GM23338 (cell line): ENCODE results near the gene ALDH16A1. TPM values are rescaled to one million over a fixed set of nuclear protein-coding genes. Genes with fewer than 3 reads are reported as not detected.
A peak's percentile ranks its signal among the peaks of the same experiment; 100 is the strongest.

Experiments used
- ATAC-seq: fragments of 200-7000 bp; cut with Tn5 transposase; 3 replicates; pipeline ENCODE4 v1.9.1; 2020
- DNase-seq: peaks from one replicate; pipeline ENCODE4 v3.0.0-alpha.2; 2015; ENCODE audit warnings: low spot score
- H2AFZ ChIP-seq: fragments of 200-600 bp; sonication (generic); 2 replicates; pipeline ENCODE4 v1.8.0; 2016; ENCODE audit warnings: antibody characterized with exemption, mild to moderate bottlenecking, moderate library complexity
- H3F3A ChIP-seq: fragments of 200-600 bp; sonication (generic); replicated peaks from 2 replicates; pipeline ENCODE4 v1.8.0; 2017; ENCODE audit warnings: antibody characterized with exemption, mixed run types, low read depth
- H3K27ac ChIP-seq: fragments of 200-600 bp; sonication (generic); 2 replicates; pipeline ENCODE4 v1.6.1; 2016; ENCODE audit warnings: low read depth
- H3K27me3 ChIP-seq: fragments of 200-600 bp; sonication (generic); 2 replicates; pipeline ENCODE4 v1.8.0; 2016; ENCODE audit warnings: mild to moderate bottlenecking, mixed run types, moderate library complexity; ENCODE audit not compliant: insufficient read depth
- H3K36me3 ChIP-seq: fragments of 200-600 bp; sonication (generic); 2 replicates; pipeline ENCODE4 v1.8.0; 2016; ENCODE audit warnings: mild to moderate bottlenecking; ENCODE audit not compliant: insufficient read depth
- H3K4me1 ChIP-seq: fragments of 200-600 bp; sonication (generic); 2 replicates; pipeline ENCODE4 v1.8.0; 2016; ENCODE audit warnings: mild to moderate bottlenecking, moderate library complexity; ENCODE audit not compliant: insufficient read depth
- H3K4me2 ChIP-seq: fragments of 200-600 bp; sonication (generic); 2 replicates; pipeline ENCODE4 v1.7.1; 2017; ENCODE audit warnings: mixed run types
- H3K4me3 ChIP-seq: fragments of 200-600 bp; sonication (generic); 2 replicates; pipeline ENCODE4 v1.6.1; 2016; ENCODE audit warnings: mixed run types
- H3K79me2 ChIP-seq: fragments of 200-600 bp; sonication (generic); replicated peaks from 2 replicates; pipeline ENCODE4 v1.8.0; 2017; ENCODE audit warnings: mild to moderate bottlenecking; ENCODE audit not compliant: insufficient read depth
- H3K9me2 ChIP-seq: fragments of 200-600 bp; sonication (generic); 2 replicates; pipeline ENCODE4 v1.8.0; 2017; ENCODE audit not compliant: insufficient read depth
- H4K20me1 ChIP-seq: fragments of 200-600 bp; sonication (generic); replicated peaks from 2 replicates; pipeline ENCODE4 v1.8.0; 2017; ENCODE audit warnings: mild to moderate bottlenecking; ENCODE audit not compliant: insufficient read depth
- H3K27ac Mint-ChIP-seq: 2 replicates; pipeline ENCODE4 v1.8.0; 2020; ENCODE audit warnings: inconsistent platforms, mild to moderate bottlenecking, moderate library complexity, mixed read lengths
- H3K27me3 Mint-ChIP-seq: 3 replicates; pipeline ENCODE4 v1.8.0; 2022; ENCODE audit warnings: low read depth, mild to moderate bottlenecking, moderate library complexity, mixed read lengths, inconsistent platforms; ENCODE audit not compliant: insufficient read depth, poor library complexity
- H3K36me3 Mint-ChIP-seq: 3 replicates; pipeline ENCODE4 v1.8.0; 2021; ENCODE audit warnings: low read depth, mild to moderate bottlenecking, inconsistent platforms, moderate library complexity, mixed read lengths
- H3K4me1 Mint-ChIP-seq: 3 replicates; pipeline ENCODE4 v1.8.0; 2020; ENCODE audit warnings: mild to moderate bottlenecking, inconsistent platforms, mixed read lengths
- H3K4me3 Mint-ChIP-seq: 3 replicates; pipeline ENCODE4 v1.8.0; 2021; ENCODE audit warnings: moderate library complexity, mild to moderate bottlenecking, inconsistent platforms, mixed read lengths
- H3K9me3 Mint-ChIP-seq: 3 replicates; pipeline ENCODE4 v1.8.0; 2020; ENCODE audit warnings: moderate library complexity, mild to moderate bottlenecking, inconsistent platforms, mixed read lengths
- CTCF ChIP-seq, 2 experiments: fragments of 200-600 bp in 1 of 2; sonication (generic) in 1 of 2; conservative IDR thresholded peaks; 2 replicates each; pipeline versions ENCODE4 v1.5.1 to v1.6.1; 2016 to 2017; ENCODE audit warnings: antibody characterized with exemption in 2 of 2, low read depth in 2 of 2, mild to moderate bottlenecking in 2 of 2, moderate library complexity in 1 of 2
- EZH2 ChIP-seq: fragments of 200-600 bp; sonication (generic); IDR thresholded peaks from one replicate; pipeline ENCODE4 v1.8.0; 2017; ENCODE audit warnings: antibody characterized with exemption, mild to moderate bottlenecking, low read depth; ENCODE audit not compliant: unreplicated experiment
- EZH2phosphoT487 ChIP-seq: fragments of 200-600 bp; sonication (generic); IDR thresholded peaks from one replicate; pipeline ENCODE4 v1.8.1; 2018; ENCODE audit warnings: antibody characterized with exemption; ENCODE audit not compliant: unreplicated experiment
- JUNB ChIP-seq: IDR thresholded peaks from one replicate; pipeline ENCODE4 v1.6.1; 2016; ENCODE audit warnings: antibody characterized with exemption; ENCODE audit not compliant: unreplicated experiment
- NANOG ChIP-seq: IDR thresholded peaks from 2 replicates; pipeline ENCODE4 v1.6.1; 2016; ENCODE audit warnings: antibody characterized with exemption, borderline replicate concordance
- POLR2AphosphoS5 ChIP-seq: IDR thresholded peaks from 2 replicates; pipeline ENCODE4 v1.6.1; 2016; ENCODE audit warnings: antibody characterized with exemption, low read depth
- STAT1 ChIP-seq: IDR thresholded peaks from one replicate; pipeline ENCODE4 v1.6.1; 2016; ENCODE audit warnings: antibody characterized with exemption; ENCODE audit not compliant: unreplicated experiment
- polyA plus RNA-seq: library from polyadenylated mRNA; unstranded; fragments of >200 nt; fragmentation: Nextera tagmentation; extraction: Ambion mirVana; gene quantifications from 2 replicates; pipeline ENCODE4 v1.2.1, GENCODE V29; 2016
- total RNA-seq: library from RNA; depleted of rRNA; stranded (reverse); fragments of >200 nt; shearing (Covaris generic); gene quantifications from 2 replicates; pipeline ENCODE4 v1.2.3, GENCODE V29; 2014
- TF ChIP-seq, protein P1 (sequence below): IDR thresholded peaks from one replicate; pipeline ENCODE4 v1.6.1; 2018; ENCODE audit warnings: antibody characterized with exemption; ENCODE audit not compliant: unreplicated experiment

The ALDH16A1 gene
- total and polyA plus RNA-seq, 2 experiments from 2014 or later, result 16.8 to 57.3 TPM

GRCh38 chr19:49433240-49433901, 19.7 kb upstream of the ALDH16A1 start:
- no peak overlapping the region for H3K27ac ChIP-seq
- peak overlapping the region; percentile 72 for H3K4me3 ChIP-seq
- no peak for ATAC-seq
- peaks cover 67% of the 10 kb centered on the region for H3K27me3 Mint-ChIP-seq
- no peak for DNase-seq
- peaks cover 32% of the 10 kb centered on the region for H3K4me1 ChIP-seq
- H3K9me3 Mint-ChIP-seq, result peaks cover 13% of the 10 kb centered on the region
- H3K36me3 Mint-ChIP-seq, result peaks cover 5% of the 10 kb centered on the region
- peak overlapping the region; percentile 72 for H3K4me3 Mint-ChIP-seq
- no peaks in the 10 kb centered on the region for H4K20me1 ChIP-seq
- H3K79me2 ChIP-seq, result no peaks in the 10 kb centered on the region
- H2AFZ ChIP-seq, result peak overlapping the region; percentile 59; the same call in 1 of the 2 replicates
- peaks cover 73% of the 10 kb centered on the region for H3K27me3 ChIP-seq
- no peak for TF ChIP-seq STAT1
- peak; percentile 42 for TF ChIP-seq EZH2
- TF ChIP-seq JUNB, result no peak
- H3K27ac Mint-ChIP-seq, result no peak overlapping the region
- H3F3A ChIP-seq, result peaks cover 37% of the 10 kb centered on the region
- H3K9me2 ChIP-seq, result no peaks in the 10 kb centered on the region
- H3K4me1 Mint-ChIP-seq, result peaks cover 45% of the 10 kb centered on the region
- H3K36me3 ChIP-seq, result no peaks in the 10 kb centered on the region
- H3K4me2 ChIP-seq, result peak overlapping the region; percentile 86

DNA sequence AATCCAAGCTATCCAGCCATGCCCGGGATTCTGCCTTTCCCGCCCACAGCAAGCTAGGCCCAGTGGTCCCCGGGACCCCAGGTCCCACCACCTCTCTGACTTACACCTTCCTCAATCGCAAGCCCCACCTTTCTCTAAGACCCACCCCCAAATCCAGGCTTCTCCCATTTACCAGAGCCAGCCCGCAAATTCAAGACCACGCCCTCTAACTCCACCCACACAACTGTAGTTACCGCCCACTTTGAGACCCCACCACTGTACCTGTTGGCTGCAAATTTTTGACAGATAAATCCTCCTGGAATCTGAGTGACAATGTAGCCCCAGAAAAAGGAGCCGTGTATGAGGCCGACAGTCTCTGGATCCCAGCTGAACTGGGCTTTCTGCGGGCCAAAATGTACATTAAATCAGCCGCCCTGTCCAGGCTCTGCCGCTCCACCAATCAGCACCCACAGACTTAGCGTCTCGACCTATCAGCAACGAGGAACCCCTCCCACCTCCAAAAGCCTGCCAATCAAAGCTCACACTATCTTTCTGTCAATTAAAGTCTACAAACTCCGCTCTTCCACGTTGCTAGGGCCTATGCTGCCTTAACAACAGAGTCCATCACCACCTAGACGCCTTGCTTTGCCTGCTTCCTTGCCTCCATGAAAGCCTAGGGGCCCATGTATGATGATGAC, 18.0 kb upstream of the ALDH16A1 start:
- H4K20me1 ChIP-seq, result no peaks in the 10 kb centered on the region
- H3K9me3 Mint-ChIP-seq, result peaks cover 13% of the 10 kb centered on the region
- no peaks in the 10 kb centered on the region for H3K9me2 ChIP-seq
- H3K4me1 ChIP-seq, result peaks cover 24% of the 10 kb centered on the region
- H3K79me2 ChIP-seq, result no peaks in the 10 kb centered on the region
- H3K27ac Mint-ChIP-seq, result no peak overlapping the region
- ATAC-seq, result peak; percentile 7
- TF ChIP-seq NANOG, result no peak
- no peak for TF ChIP-seq EZH2phosphoT487
- H3K27me3 ChIP-seq, result peaks cover 76% of the 10 kb centered on the region
- no peak overlapping the region for H2AFZ ChIP-seq
- H3K4me3 Mint-ChIP-seq, result no peak overlapping the region; the same call in 2 of the 3 replicates
- H3K4me1 Mint-ChIP-seq, result peaks cover 35% of the 10 kb centered on the region
- H3K27ac ChIP-seq, result no peak overlapping the region
- peaks cover 5% of the 10 kb centered on the region for H3K36me3 Mint-ChIP-seq
- H3K4me3 ChIP-seq, result no peak overlapping the region
- DNase-seq, result no peak
- no peaks in the 10 kb centered on the region for H3K36me3 ChIP-seq
- peaks cover 27% of the 10 kb centered on the region for H3F3A ChIP-seq
- H3K4me2 ChIP-seq, result peak overlapping the region; percentile 72; the same call in 1 of the 2 replicates
- peaks cover 75% of the 10 kb centered on the region for H3K27me3 Mint-ChIP-seq

- peaks cover 76% of the 10 kb centered on the region for H3K27me3 ChIP-seq
- peak overlapping the region; percentile 65 for H3K4me3 Mint-ChIP-seq
- TF ChIP-seq EZH2 (no peak), NANOG (no peak), POLR2AphosphoS5 (no peak), CTCF (conservative IDR thresholded peaks at IDR 0.05; ENCODE audit: low read depth in 2 of 2) (no peak), STAT1 (no peak)
- TF ChIP-seq, protein P1, sequence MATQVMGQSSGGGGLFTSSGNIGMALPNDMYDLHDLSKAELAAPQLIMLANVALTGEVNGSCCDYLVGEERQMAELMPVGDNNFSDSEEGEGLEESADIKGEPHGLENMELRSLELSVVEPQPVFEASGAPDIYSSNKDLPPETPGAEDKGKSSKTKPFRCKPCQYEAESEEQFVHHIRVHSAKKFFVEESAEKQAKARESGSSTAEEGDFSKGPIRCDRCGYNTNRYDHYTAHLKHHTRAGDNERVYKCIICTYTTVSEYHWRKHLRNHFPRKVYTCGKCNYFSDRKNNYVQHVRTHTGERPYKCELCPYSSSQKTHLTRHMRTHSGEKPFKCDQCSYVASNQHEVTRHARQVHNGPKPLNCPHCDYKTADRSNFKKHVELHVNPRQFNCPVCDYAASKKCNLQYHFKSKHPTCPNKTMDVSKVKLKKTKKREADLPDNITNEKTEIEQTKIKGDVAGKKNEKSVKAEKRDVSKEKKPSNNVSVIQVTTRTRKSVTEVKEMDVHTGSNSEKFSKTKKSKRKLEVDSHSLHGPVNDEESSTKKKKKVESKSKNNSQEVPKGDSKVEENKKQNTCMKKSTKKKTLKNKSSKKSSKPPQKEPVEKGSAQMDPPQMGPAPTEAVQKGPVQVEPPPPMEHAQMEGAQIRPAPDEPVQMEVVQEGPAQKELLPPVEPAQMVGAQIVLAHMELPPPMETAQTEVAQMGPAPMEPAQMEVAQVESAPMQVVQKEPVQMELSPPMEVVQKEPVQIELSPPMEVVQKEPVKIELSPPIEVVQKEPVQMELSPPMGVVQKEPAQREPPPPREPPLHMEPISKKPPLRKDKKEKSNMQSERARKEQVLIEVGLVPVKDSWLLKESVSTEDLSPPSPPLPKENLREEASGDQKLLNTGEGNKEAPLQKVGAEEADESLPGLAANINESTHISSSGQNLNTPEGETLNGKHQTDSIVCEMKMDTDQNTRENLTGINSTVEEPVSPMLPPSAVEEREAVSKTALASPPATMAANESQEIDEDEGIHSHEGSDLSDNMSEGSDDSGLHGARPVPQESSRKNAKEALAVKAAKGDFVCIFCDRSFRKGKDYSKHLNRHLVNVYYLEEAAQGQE, result no peak
Measured at GRCh38 chr19:49435670-49436069, 17.4 kb upstream of the ALDH16A1 start.

More at GRCh38 chr19:49435670-49436069, 17.4 kb upstream of the ALDH16A1 start:
- peak overlapping the region; percentile 58; the same call in 1 of the 2 replicates for H3K4me3 ChIP-seq
- H4K20me1 ChIP-seq, result no peaks in the 10 kb centered on the region
- ATAC-seq (no peak), DNase-seq (no peak)
- H3K9me3 Mint-ChIP-seq, result peaks cover 13% of the 10 kb centered on the region
- H3F3A ChIP-seq, result peaks cover 27% of the 10 kb centered on the region
- H3K9me2 ChIP-seq, result no peaks in the 10 kb centered on the region
- peak overlapping the region; percentile 74; the same call in 1 of the 2 replicates for H2AFZ ChIP-seq
- no peaks in the 10 kb centered on the region for H3K79me2 ChIP-seq
- H3K36me3 ChIP-seq, result no peaks in the 10 kb centered on the region
- H3K4me1 Mint-ChIP-seq, result peaks cover 35% of the 10 kb centered on the region
- peaks cover 27% of the 10 kb centered on the region for H3K4me1 ChIP-seq
- peak overlapping the region; percentile 72 for H3K4me2 ChIP-seq
- peaks cover 80% of the 10 kb centered on the region for H3K27me3 Mint-ChIP-seq
- peaks cover 5% of the 10 kb centered on the region for H3K36me3 Mint-ChIP-seq
- no peak overlapping the region for H3K27ac Mint-ChIP-seq
- H3K27ac ChIP-seq, result no peak overlapping the region
